Measurements from ENCODE around the gene NGDN. TPM values are rescaled to one million over a fixed set of nuclear protein-coding genes. Genes with fewer than 3 reads are reported as not detected.

Gene NGDN
- total RNA-seq, 1 experiment from 2014 or later, result 47.6 TPM

DNA sequence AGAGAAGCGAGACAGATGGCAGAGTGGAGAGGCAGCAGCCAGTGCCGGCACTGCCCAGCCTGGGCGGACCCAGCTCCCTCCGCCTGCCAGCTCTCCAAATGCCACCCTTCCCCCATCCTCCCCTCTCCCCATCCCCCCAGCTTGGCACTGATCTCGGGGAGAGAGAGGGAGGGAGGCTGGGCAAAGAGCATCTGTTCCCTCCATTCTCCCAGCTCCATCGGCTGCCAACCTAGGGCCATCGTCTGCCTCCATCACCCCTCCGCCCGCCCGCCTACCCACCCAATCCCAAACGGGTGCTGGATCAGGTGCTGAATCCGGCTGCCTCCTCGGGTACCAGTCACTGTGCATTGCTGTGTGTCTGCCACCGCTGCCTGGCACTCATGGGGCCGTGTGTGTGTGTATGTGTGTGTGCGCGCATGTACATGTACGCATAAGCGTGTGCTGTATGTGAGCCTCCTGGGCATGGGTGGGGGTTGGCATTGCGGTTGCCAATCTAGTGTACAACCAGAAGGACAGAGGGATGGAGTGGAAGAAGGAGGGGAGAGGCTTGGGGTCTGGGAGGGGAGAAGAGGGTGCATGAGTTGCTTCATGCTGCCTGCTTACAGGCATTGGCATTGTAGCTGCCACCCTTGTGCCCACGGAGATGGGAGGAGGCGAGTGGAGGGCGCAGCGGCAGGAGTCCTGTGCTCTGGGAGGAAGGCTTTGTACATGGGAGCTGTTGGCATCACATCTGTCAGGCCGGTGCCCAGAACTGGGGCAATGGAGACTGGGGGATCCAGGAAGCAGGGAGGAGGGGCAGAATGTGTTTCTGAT, 43.7 kb downstream of the NGDN start:
- in situ Hi-C loops (cut with HindIII; ENCODE audit: low sequenced_read_pairs), result no loop called here

DNA sequence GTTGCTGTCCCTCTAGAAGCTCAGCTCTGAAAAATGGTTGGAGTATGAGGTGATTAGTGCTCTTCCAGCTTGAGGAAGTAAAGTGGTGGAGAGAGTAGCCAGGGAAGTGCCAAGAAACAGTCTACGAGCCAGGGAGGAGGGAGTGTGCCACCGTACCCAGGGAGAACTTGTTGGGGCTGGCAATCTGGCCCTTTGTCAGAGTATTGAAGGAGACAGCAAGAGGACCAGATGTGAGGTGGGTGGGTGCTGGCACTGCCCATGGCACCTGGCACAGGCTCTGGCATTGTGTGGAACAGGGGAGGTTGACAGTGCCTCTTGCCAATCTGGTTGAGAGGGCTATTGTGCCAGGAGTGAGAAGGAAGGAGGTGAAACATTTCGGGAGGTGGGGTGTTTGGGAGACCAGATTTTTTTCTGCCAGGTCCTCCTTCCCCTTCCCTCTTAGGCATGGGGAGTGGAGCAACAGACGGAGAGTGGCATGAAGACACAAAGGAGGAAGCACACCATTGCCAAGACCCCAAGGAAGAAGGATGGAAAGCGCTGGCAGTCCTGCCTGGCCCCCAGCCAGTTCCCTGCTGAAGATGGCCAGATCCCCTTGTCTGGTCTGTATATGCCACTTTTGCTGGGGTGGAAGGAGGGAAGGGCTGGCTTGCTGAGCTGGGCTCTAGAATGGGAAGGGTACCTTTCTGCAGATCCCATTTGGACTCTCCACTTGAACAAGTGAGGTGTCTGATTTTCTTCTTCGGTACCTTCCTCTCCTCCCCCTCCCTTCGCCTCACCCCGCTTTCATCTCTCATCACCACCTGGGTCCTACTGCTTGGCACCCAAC, 44.5 kb downstream of the NGDN start:
- in situ Hi-C loops (cut with HindIII; ENCODE audit: low sequenced_read_pairs), result no loop called here
- peak; percentile 90 for DNase-seq (ENCODE audit: low spot score)

More for the DNA sequence above, 43.7 kb downstream of the NGDN start:
- peak; percentile 93 for DNase-seq (ENCODE audit: low spot score)

DNA sequence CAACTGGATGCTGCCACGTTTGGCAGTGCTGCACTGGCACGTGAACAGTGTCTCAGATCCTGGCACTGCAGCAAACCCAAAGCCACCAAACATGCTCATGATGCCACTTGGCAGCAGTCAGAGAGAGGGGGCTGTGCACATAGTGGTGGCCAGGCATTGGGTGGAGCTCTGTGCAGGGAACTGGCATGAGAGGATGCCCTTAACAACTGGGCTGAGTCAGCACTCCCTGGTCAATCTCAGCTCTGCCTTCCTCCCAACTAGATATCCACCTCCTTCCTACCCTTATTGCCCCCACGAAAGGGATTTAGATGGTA, 45.1 kb downstream of the NGDN start:
- DNase-seq (ENCODE audit: low spot score), result peak; percentile 97
- in situ Hi-C loops (cut with HindIII; ENCODE audit: low sequenced_read_pairs), result no loop called here

DNA sequence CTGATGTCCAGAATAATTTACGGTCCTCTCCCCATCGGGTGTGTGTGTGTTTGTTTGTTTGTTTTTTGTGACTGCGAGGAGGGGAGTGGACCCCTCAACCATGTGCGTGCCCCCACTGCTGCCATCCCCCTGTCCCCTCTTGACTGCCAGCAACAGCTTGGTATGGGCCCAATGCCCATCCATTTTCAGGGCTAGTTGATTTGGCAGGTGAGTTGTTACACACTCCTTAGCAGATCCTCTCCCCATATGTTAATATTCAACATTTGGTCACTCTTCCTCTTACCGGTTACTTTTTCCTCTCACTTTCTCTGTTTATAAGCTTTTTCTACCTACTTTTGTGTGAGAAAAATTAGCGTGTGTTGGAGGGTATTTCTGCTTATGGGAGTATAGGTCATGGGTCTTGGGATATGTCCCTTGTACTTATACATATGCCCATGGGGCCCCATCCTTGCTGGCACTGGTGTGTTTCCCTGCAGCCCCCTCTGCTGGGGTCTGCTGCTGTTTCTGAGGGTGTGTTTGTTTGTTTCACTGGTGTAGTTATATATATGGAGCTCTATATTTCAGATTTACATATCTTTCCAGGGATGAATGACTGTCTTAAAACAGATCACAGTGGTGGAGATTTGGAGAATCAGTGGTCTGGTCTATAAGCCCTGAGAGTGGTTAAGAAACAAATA, 48.3 kb downstream of the NGDN start:
- in situ Hi-C loops (cut with HindIII; ENCODE audit: low sequenced_read_pairs), result no loop called here
- DNase-seq (ENCODE audit: low spot score), result peak; percentile 75

DNA sequence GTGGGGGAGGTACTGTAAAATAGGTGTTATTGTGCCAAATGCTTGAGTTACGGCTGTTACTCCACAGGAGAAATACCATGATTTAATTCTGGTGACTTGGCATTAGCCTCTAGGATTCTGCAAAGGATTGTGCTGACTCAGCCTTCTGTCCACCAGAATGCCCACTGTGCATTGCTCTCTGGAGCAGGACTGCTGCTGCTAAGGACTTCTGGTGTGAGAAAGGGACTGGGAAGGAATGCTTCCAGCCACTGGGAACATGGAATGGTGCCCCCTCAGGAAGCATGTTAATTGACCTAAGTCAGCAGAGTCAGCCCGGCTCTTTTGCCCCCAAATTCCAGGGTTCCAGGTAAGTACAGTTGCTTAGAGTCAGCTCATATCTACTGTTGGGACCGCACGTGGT, 49.2 kb downstream of the NGDN start:
- DNase-seq (ENCODE audit: low spot score), result peak; percentile 85
- in situ Hi-C loops (cut with HindIII; ENCODE audit: low sequenced_read_pairs), result no loop called here

DNA sequence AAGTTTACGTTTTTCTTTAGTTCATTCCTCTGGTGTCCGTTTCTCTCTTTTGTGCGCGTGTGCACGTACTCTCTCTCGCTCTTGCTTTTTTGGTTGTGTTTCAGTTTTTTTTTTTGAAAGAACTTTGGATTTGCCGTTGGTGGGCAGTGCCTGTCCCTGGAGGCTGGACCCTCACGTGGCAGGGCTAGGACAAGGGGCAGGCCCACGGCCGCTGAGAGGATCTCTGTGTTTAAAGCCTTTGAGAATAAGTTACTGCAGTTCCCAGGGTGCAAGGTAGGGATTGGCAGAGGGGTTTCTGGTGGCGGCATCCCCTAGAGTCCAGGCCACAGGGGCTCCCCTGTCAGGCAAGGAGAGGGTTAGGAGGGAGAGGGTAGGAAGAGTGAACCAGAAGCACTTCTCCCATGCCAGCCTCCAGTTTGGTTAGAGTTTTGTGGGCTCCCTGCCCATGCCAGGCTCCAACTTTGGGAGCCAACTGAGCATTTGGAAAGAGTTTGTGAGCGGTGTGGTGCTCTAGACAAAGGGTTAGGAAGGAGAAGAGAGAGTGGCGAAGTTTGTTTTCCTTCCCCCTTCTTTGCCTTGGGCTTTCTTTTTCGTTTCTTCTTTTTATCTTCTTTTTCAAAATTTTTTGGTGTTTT, 51.5 kb downstream of the NGDN start:
- DNase-seq (ENCODE audit: low spot score), result no peak
- in situ Hi-C loops (cut with HindIII; ENCODE audit: low sequenced_read_pairs), result no loop called here

DNA sequence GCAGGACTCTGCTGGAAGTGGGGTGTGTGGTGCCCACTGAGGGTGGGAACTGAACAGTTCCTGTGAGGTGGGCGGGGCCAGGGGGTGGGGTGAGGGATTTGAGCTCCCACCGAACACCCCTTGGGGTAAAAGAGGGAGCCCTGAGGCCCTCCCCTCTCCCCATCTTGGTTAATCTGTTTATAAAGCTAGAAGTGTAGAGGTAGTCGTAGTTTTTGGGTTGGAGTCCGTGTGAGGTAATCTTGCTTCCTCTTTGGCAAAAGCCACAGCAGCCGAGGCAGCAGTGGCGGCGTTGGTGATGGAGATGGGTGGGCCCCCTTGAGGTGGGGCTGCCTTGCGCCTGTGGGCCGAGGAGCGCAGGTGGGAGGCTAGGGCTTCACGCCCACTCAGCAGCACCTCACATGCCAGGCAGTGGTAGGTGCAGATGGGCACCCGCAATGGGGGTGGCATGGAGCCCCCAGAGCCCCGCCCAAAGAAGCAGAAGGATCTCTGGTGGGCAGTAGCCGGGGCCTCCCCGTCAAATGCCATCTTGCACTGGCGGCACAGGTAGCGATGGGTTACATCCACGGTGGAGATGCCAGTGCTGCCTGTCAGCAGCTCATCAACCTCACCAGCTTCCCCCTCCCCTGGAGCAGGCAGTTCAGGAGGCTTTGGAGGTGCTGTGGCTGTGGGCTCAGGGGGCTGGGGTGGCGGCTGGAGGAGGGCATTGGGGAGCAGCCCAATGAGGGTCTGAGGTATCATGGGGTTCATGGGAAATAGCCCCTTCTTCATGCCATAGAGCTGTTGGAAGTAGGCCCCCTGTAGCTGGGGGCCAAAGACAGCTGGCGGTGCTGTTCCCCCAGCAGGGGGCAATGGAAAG, 52.5 kb downstream of the NGDN start:
- peak; percentile 1 for DNase-seq (ENCODE audit: low spot score)
- in situ Hi-C loops (cut with HindIII; ENCODE audit: low sequenced_read_pairs), result no loop called here

DNA sequence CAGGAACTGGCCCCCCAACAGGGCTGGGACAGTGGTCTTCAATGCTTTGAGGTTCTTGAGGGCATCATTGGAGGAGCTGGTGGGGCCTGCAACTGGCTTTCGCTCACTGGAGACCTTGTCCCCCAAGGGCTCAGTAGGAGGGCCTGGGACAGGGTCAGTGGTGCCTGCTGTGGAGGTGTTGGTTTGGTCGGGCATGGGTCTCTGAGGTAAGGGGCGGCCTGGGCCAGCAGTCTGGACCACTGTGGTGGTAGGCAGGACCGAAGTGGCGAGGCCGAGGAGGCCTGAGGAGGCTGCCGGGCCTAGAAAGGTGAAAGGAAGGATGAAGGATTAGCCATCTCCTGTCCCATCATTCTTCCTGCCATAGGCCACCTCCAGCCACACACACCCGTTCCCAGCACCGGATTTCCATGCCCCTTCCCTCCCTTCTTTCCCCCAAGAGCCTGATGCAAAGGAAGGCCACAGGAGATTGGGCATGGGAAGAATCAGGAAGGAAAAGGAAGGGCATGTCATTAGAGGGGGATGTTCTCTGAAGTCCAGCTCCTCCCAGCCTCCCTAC, 53.2 kb downstream of the NGDN start:
- in situ Hi-C loops (cut with HindIII; ENCODE audit: low sequenced_read_pairs), result no loop called here
- peak; percentile 0 for DNase-seq (ENCODE audit: low spot score)

DNA sequence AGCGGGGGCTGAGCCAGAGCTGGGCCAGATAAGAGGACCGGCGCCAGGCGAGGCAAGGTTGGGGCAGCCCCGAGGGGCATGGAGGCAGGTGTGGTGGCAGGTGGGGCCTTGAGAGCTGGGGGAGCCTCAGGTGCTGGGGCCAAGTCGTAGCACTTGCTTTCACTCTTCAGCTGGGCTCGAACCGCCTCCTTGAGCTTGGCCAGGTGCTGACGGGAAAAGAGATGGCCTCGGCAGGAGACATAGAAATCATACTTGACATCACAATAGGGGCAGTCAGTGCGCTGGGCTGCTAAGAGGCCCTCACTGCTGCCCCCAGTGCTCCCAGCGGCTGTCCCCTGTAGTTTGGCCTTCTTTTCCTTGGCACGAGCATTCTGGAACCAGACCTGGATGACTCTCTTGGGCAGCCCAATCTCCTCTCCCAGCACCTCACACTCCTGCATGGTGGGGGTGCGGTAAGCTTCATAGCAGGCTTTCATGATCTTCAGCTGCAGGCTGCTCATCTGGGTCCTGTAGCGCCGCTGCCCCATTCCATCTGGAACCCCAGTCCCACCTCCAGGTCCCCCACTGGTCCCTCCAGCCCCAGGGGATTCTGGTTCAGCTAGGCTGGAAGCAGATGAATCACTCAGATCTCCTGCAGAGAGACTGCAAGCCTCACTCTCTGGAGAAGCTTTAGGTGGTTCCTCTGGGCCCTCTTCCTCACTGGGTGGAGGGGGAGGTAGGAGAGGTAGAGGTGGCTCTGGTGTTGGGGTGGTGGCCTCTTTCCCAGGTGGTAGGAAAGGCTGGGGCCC, 53.9 kb downstream of the NGDN start:
- DNase-seq (ENCODE audit: low spot score), result peak; percentile 20
- in situ Hi-C loops (cut with HindIII; ENCODE audit: low sequenced_read_pairs), result no loop called here

DNA sequence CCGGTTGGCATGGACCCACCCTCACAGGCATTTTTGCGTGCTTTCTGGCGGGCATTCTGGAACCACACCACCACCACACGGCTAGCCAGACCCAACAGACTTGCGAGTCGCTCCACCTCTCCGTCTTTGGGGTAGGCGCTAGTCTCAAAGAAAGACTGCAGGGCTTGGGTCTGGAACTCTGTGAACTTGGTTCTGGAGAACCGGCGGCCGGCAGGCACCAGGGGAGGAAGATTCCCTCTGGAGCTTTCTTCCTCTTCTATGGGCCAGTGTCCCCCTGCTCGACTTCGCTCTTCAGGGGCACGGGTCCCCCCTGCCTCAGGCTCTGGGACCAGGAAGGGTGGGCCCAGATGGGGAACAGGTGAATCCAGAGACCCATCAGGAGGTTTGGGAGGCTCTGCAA, 55.5 kb downstream of the NGDN start:
- no peak for DNase-seq (ENCODE audit: low spot score)
- in situ Hi-C loops (cut with HindIII; ENCODE audit: low sequenced_read_pairs), result no loop called here

DNA sequence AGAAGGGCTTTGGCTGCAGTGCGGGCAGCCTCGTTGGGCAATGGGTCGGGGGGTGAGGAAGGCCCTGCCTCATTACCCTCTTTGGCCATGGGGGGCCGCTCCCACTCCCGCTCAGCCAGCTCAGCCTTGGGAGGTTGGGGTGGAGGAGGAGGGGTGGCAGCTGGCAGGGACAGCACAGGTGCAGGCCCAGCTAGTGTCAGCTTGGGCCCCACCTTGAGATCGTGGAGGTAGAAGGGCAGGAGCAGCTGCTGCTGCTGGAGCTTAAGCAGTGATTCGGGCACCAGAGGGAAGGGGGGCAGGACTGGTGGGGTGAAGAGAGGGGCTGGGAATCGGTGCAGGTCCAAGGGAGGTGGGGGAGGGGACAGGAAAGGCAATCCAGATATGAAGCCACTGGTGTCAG, 56.1 kb downstream of the NGDN start:
- in situ Hi-C loops (cut with HindIII; ENCODE audit: low sequenced_read_pairs), result no loop called here
- no peak for DNase-seq (ENCODE audit: low spot score)

Other genes starting within 250 kb of the NGDN start
- gene RNF212B, start 231.8 kb upstream of the NGDN start, total RNA-seq (2014; rRNA removed; shearing (Covaris generic)), result not detected in 2 replicates
- gene HOMEZ, start 183.6 kb upstream of the NGDN start, total RNA-seq (2014; rRNA removed; shearing (Covaris generic)), result 17.5 and 25.9 TPM in 2 replicates
- 3.9 and 9.6 TPM in 2 replicates for gene PPP1R3E, start 166.8 kb upstream of the NGDN start, total RNA-seq (2014; rRNA removed; shearing (Covaris generic))
- 16.4 and 17.3 TPM in 2 replicates for gene BCL2L2, start 162.9 kb upstream of the NGDN start, total RNA-seq (2014; rRNA removed; shearing (Covaris generic))
- 112 and 138 TPM in 2 replicates for gene PABPN1, start 148.2 kb upstream of the NGDN start, total RNA-seq (2014; rRNA removed; shearing (Covaris generic))
- gene SLC22A17, start 116.8 kb upstream of the NGDN start, total RNA-seq (2014; rRNA removed; shearing (Covaris generic)), result 21.3 and 25.9 TPM in 2 replicates
- gene EFS, start 104.5 kb upstream of the NGDN start, total RNA-seq (2014; rRNA removed; shearing (Covaris generic)), result not detected in 2 replicates
- gene IL25, start 96.9 kb upstream of the NGDN start, total RNA-seq (2014; rRNA removed; shearing (Covaris generic)), result not detected in 2 replicates
- not detected in 2 replicates for gene CMTM5, start 92.7 kb upstream of the NGDN start, total RNA-seq (2014; rRNA removed; shearing (Covaris generic))
- gene MYH6, start 61.4 kb upstream of the NGDN start, total RNA-seq (2014; rRNA removed; shearing (Covaris generic)), result not detected in 2 replicates
- gene MYH7, start 34.0 kb upstream of the NGDN start, total RNA-seq (2014; rRNA removed; shearing (Covaris generic)), result not detected in 2 replicates
- under 0.01 and 0.03 TPM in 2 replicates for gene ZFHX2, start 82.1 kb downstream of the NGDN start, total RNA-seq (2014; rRNA removed; shearing (Covaris generic))
- gene THTPA, start 86.6 kb downstream of the NGDN start, total RNA-seq (2014; rRNA removed; shearing (Covaris generic)), result 12.9 and 22.2 TPM in 2 replicates
- gene AP1G2, start 98.1 kb downstream of the NGDN start, total RNA-seq (2014; rRNA removed; shearing (Covaris generic)), result 37.0 and 38.9 TPM in 2 replicates
- gene JPH4, start 109.1 kb downstream of the NGDN start, total RNA-seq (2014; rRNA removed; shearing (Covaris generic)), result not detected in 2 replicates
- 0.61 and 3.7 TPM in 2 replicates for gene DHRS2, start 166.7 kb downstream of the NGDN start, total RNA-seq (2014; rRNA removed; shearing (Covaris generic))

All from G401 (cell line).